PC-9 (cell line): Measurements from ENCODE around the gene RETREG1. TPM values are rescaled to one million over a fixed set of nuclear protein-coding genes. Genes with fewer than 3 reads are reported as not detected.
"Not testable (repeated sequence)": the region's sequence is repeated elsewhere in the genome, so short reads cannot be mapped to it uniquely, and the experiment has no call there.

ENCODE experiments used
- BruUV-seq: library from RNA; stranded (reverse); fragments of 400-500 nt; replicated peaks from 2 replicates; lab custom pipeline; 2021; lab: Mats Ljungman, UMichigan
- CTCF ChIA-PET: fragments of 300-600 bp; sonication (Branson Sonifier 250); formaldehyde crosslinking; loops from one replicate; lab custom pipeline; 2022; ENCODE audit warnings: antibody characterized with exemption; lab: Charles Lee
- POLR2A ChIA-PET: fragments of 300-600 bp; sonication (Branson Sonifier 250); formaldehyde crosslinking; loops from one replicate; lab custom pipeline; 2022; ENCODE audit warnings: antibody characterized with exemption; ENCODE audit not compliant: unreplicated experiment; lab: Charles Lee
- DNase-seq, 2 experiments: peaks; one replicate each; pipeline versions ENCODE4 v3.0.0 to v3.0.0-alpha.2; 2015 to 2022; ENCODE audit warnings: mixed read lengths in 1 of 2
- H2AFZ ChIP-seq: fragments of 200-600 bp; sonication (generic); 2 replicates; pipeline ENCODE4 v1.8.1; 2017; ENCODE audit warnings: antibody characterized with exemption
- H3F3A ChIP-seq: fragments of 200-600 bp; sonication (generic); 2 replicates; pipeline ENCODE4 v1.8.1; 2017; ENCODE audit warnings: antibody characterized with exemption, mild to moderate bottlenecking, low read depth; ENCODE audit not compliant: insufficient read depth
- H3K27ac ChIP-seq: fragments of 200-600 bp; sonication (generic); 2 replicates; pipeline ENCODE4 v1.6.1; 2016; ENCODE audit warnings: mixed run types
- H3K27me3 ChIP-seq: fragments of 200-600 bp; sonication (generic); 2 replicates; pipeline ENCODE4 v1.6.1; 2016; ENCODE audit warnings: low read depth, mixed run types; ENCODE audit not compliant: insufficient read depth
- H3K36me3 ChIP-seq: fragments of 200-600 bp; sonication (generic); 2 replicates; pipeline ENCODE4 v1.6.1; 2016; ENCODE audit warnings: low read depth, mixed run types
- H3K4me1 ChIP-seq: fragments of 200-600 bp; sonication (generic); replicated peaks from 2 replicates; pipeline ENCODE4 v1.6.1; 2016; ENCODE audit warnings: mixed run types; ENCODE audit not compliant: insufficient read depth
- H3K4me2 ChIP-seq: fragments of 200-600 bp; sonication (generic); 2 replicates; pipeline ENCODE4 v1.6.1; 2017; ENCODE audit warnings: mixed run types
- H3K4me3 ChIP-seq: fragments of 200-600 bp; sonication (generic); 2 replicates; pipeline ENCODE4 v1.6.1; 2016; ENCODE audit warnings: mixed run types
- H3K79me2 ChIP-seq: fragments of 200-600 bp; sonication (generic); 2 replicates; pipeline ENCODE4 v1.6.1; 2017; ENCODE audit warnings: low read depth, mixed run types
- H3K9me2 ChIP-seq: fragments of 200-600 bp; sonication (generic); 2 replicates; pipeline ENCODE4 v1.8.1; 2017; ENCODE audit warnings: mild to moderate bottlenecking; ENCODE audit not compliant: insufficient read depth
- H3K9me3 ChIP-seq: fragments of 200-600 bp; sonication (generic); 2 replicates; pipeline ENCODE4 v1.8.1; 2016; ENCODE audit warnings: low read depth; ENCODE audit not compliant: insufficient read depth
- H4K20me1 ChIP-seq: fragments of 200-600 bp; sonication (generic); 2 replicates; pipeline ENCODE4 v1.8.1; 2017; ENCODE audit not compliant: insufficient read depth
- EZH2 ChIP-seq: fragments of 200-600 bp; sonication (generic); IDR thresholded peaks from 2 replicates; pipeline ENCODE4 v1.8.0; 2017; ENCODE audit warnings: antibody characterized with exemption, low read depth
- intact Hi-C: fragments of 100-400 bp; cut with micrococcal nuclease; formaldehyde crosslinking; loops from one replicate; pipeline ENCODE4 v1.10.0; 2022; ENCODE audit not compliant: unreplicated experiment
- total RNA-seq: library from RNA; stranded (reverse); gene quantifications from 2 replicates; pipeline ENCODE4 v1.2.3, GENCODE V29; 2021
- TF ChIP-seq, protein P1 (sequence below): fragments of 200-600 bp; sonication (generic); conservative IDR thresholded peaks from 2 replicates; pipeline ENCODE4 v1.6.1; 2017; ENCODE audit warnings: mixed run types, antibody characterized with exemption, mild to moderate bottlenecking, moderate library complexity

Gene RETREG1
- total RNA-seq, 1 experiment from 2014 or later = 9.7 TPM

- Histone ChIP-seq H4K20me1 (0 out of 2 replicates have a peak, but pooled peaks cover under 1% of the 10 kb centered on the region), H3K9me3 (no peaks in the 10 kb centered on the region), H3K36me3 (peaks cover 25% of the 10 kb centered on the region), H3K4me1 (no peaks in the 10 kb centered on the region), H3F3A (no peaks in the 10 kb centered on the region), H3K4me3 (no peak overlapping the region), H3K9me2 (no peaks in the 10 kb centered on the region), H2AFZ (no peak overlapping the region), H3K27ac (no peak overlapping the region), H3K79me2 (no peaks in the 10 kb centered on the region), H3K27me3 (no peaks in the 10 kb centered on the region), H3K4me2 (no peak overlapping the region)
- BruUV-seq = no TSS peak
- intact Hi-C loops = no loop called here
- POLR2A ChIA-PET = interaction anchor here (0.6 kb wide), 2 partner anchors 201 to 459 kb away, joined by 3 to 4 read pairs; no protein-coding TSS in a partner anchor
- CTCF ChIA-PET = interaction anchor here (1.1 kb wide), 1 partner anchor 9 kb away, joined by 6 read pairs; no protein-coding TSS in a partner anchor
- peak in 1 of 2 experiments; percentile 22 for DNase-seq
- no peak for TF ChIP-seq EZH2
- TF ChIP-seq, protein P1, sequence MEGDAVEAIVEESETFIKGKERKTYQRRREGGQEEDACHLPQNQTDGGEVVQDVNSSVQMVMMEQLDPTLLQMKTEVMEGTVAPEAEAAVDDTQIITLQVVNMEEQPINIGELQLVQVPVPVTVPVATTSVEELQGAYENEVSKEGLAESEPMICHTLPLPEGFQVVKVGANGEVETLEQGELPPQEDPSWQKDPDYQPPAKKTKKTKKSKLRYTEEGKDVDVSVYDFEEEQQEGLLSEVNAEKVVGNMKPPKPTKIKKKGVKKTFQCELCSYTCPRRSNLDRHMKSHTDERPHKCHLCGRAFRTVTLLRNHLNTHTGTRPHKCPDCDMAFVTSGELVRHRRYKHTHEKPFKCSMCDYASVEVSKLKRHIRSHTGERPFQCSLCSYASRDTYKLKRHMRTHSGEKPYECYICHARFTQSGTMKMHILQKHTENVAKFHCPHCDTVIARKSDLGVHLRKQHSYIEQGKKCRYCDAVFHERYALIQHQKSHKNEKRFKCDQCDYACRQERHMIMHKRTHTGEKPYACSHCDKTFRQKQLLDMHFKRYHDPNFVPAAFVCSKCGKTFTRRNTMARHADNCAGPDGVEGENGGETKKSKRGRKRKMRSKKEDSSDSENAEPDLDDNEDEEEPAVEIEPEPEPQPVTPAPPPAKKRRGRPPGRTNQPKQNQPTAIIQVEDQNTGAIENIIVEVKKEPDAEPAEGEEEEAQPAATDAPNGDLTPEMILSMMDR = no peak
These were observed 169.8 kb downstream of the RETREG1 start for GRCh38 chr5:16446993-16447392.

DNA sequence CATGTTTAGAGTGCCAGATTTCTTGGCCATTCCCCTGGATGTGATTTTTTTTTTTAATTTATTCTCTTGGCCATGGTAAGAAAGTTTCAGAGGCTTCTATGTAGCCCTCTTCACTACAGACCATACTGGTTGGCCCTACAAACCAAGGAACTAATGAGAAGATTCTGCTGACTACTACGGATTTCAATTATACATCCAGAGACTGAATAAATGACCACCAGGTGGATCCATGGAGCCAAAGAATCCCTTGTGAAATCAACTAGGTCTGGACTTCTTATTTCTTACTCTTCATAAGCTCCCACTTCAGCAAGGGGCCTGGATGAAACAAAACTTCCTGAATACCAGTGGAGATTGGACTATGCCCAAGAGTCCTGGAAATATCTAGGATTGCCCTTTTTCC is 178.8 kb downstream of the RETREG1 start:
- no peak for DNase-seq
- intact Hi-C loops = no loop called here
- H3K9me2 ChIP-seq = no peaks in the 10 kb centered on the region
- no peaks in the 10 kb centered on the region for H3K79me2 ChIP-seq
- no peak overlapping the region for H2AFZ ChIP-seq
- H3K36me3 ChIP-seq = no peaks in the 10 kb centered on the region
- ChIA-PET POLR2A (no interaction called here), CTCF (interaction anchor here (0.6 to 1.3 kb wide), 3 partner anchors 18 to 637 kb away, joined by 4 to 8 read pairs (median 4); no protein-coding TSS in a partner anchor)
- no peak overlapping the region for H3K27ac ChIP-seq
- peaks cover 48% of the 10 kb centered on the region for H3K27me3 ChIP-seq
- TF ChIP-seq, protein P1 = peak; percentile 55; the same call in 1 of the 2 replicates
- no peak for TF ChIP-seq EZH2
- H3K4me3 ChIP-seq = no peak overlapping the region
- H3F3A ChIP-seq = no peaks in the 10 kb centered on the region
- no TSS peak for BruUV-seq
- no peaks in the 10 kb centered on the region for H3K9me3 ChIP-seq
- no peaks in the 10 kb centered on the region for H3K4me1 ChIP-seq
- no peak overlapping the region for H3K4me2 ChIP-seq
- H4K20me1 ChIP-seq = 0 out of 2 replicates have a peak, but pooled peaks cover 2% of the 10 kb centered on the region

- H3K27ac ChIP-seq, CTCF ChIA-PET, H3K4me3 ChIP-seq, H3K4me1 ChIP-seq, H4K20me1 ChIP-seq, DNase-seq, intact Hi-C loops, H3F3A ChIP-seq, BruUV-seq, H2AFZ ChIP-seq, H3K9me2 ChIP-seq, POLR2A ChIA-PET, H3K79me2 ChIP-seq, H3K9me3 ChIP-seq, H3K36me3 ChIP-seq, H3K4me2 ChIP-seq: not testable (repeated sequence)
- peaks cover 66% of the 10 kb centered on the region for H3K27me3 ChIP-seq
These were observed 180.6 kb downstream of the RETREG1 start for GRCh38 chr5:16436065-16436682.
